HFFc6 (cell line): ENCODE measurements around the gene EXOC3. TPM values are rescaled to one million over a fixed set of nuclear protein-coding genes. Genes with fewer than 3 reads are reported as not detected.
"Not testable (repeated sequence)": the region's sequence is repeated elsewhere in the genome, so short reads cannot be mapped to it uniquely, and the experiment has no call there.

Experiments used
- DNase-seq: peaks from one replicate; pipeline ENCODE4 v3.0.0-alpha.2; 2018
- H3K27ac Mint-ChIP-seq: 2 replicates; pipeline ENCODE4 v1.8.0; 2020; ENCODE audit warnings: mild to moderate bottlenecking, mixed read lengths
- H3K27me3 Mint-ChIP-seq: 2 replicates; pipeline ENCODE4 v1.8.0; 2021; ENCODE audit warnings: mild to moderate bottlenecking, moderate library complexity, mixed read lengths; ENCODE audit not compliant: insufficient read depth
- H3K36me3 Mint-ChIP-seq: 2 replicates; pipeline ENCODE4 v1.8.0; 2021; ENCODE audit warnings: low read depth, mixed read lengths
- H3K4me1 Mint-ChIP-seq: 2 replicates; pipeline ENCODE4 v1.8.0; 2020; ENCODE audit warnings: low read depth, mixed read lengths
- H3K4me3 Mint-ChIP-seq: 2 replicates; pipeline ENCODE4 v1.8.0; 2020; ENCODE audit warnings: mild to moderate bottlenecking, moderate library complexity, mixed read lengths
- H3K9me3 Mint-ChIP-seq: 2 replicates; pipeline ENCODE4 v1.8.0; 2020; ENCODE audit warnings: mild to moderate bottlenecking, mixed read lengths
- CTCF ChIP-seq: fragments of 200-600 bp; sonication (generic); IDR thresholded peaks from 2 replicates; pipeline ENCODE4 v1.5.0; 2021; ENCODE audit warnings: antibody characterized with exemption, mild to moderate bottlenecking
- total RNA-seq, 6 experiments: library from RNA; stranded (reverse); fragmentation: NEBNext Ultra II Directional; extraction: Animal tissue kit (Norgen Biotek cat#: 25700); gene quantifications; 2 replicates in 1 of 6; 3 replicates in 5 of 6; pipeline ENCODE4 v1.2.3, GENCODE V29; 2021

The EXOC3 gene
- total RNA-seq, 6 experiments from 2014 or later = 46.8 to 54.1 (median 50.3) TPM

GRCh38 chr5:411728-412127 is 31.2 kb upstream of the EXOC3 start:
- TF ChIP-seq CTCF = no peak
- Mint-ChIP-seq H3K9me3 (no peaks in the 10 kb centered on the region), H3K27me3 (peaks cover 11% of the 10 kb centered on the region), H3K4me1 (peaks cover 44% of the 10 kb centered on the region), H3K27ac (no peak overlapping the region), H3K36me3 (peaks cover 44% of the 10 kb centered on the region), H3K4me3 (no peak overlapping the region)
- DNase-seq = no peak

- peak overlapping the region; percentile 42 for H3K27ac Mint-ChIP-seq
- not testable (repeated sequence) for DNase-seq, H3K4me3 Mint-ChIP-seq, H3K9me3 Mint-ChIP-seq
- H3K27me3 Mint-ChIP-seq = peaks cover 17% of the 10 kb centered on the region
- peaks cover 33% of the 10 kb centered on the region for H3K36me3 Mint-ChIP-seq
- H3K4me1 Mint-ChIP-seq = peaks cover 39% of the 10 kb centered on the region
Observed at GRCh38 chr5:414991-415927, 27.7 kb upstream of the EXOC3 start.

GRCh38 chr5:415928-416635 is 26.9 kb upstream of the EXOC3 start:
- TF ChIP-seq CTCF = no peak
- peaks cover 31% of the 10 kb centered on the region for H3K4me1 Mint-ChIP-seq
- peaks cover 40% of the 10 kb centered on the region for H3K36me3 Mint-ChIP-seq
- H3K27ac Mint-ChIP-seq = peak overlapping the region; percentile 42
- H3K27me3 Mint-ChIP-seq = peaks cover 21% of the 10 kb centered on the region
- DNase-seq = no peak
- H3K9me3 Mint-ChIP-seq = peaks cover 5% of the 10 kb centered on the region; the same call in 1 of the 2 replicates
- H3K4me3 Mint-ChIP-seq = no peak overlapping the region

GRCh38 chr5:416636-416960 is 26.4 kb upstream of the EXOC3 start:
- Mint-ChIP-seq H3K27me3 (peaks cover 21% of the 10 kb centered on the region), H3K27ac (no peak overlapping the region), H3K9me3 (peaks cover 5% of the 10 kb centered on the region; the same call in 1 of the 2 replicates), H3K4me3 (no peak overlapping the region), H3K36me3 (peaks cover 42% of the 10 kb centered on the region), H3K4me1 (peaks cover 28% of the 10 kb centered on the region)
- no peak for TF ChIP-seq CTCF
- no peak for DNase-seq

- Mint-ChIP-seq H3K27me3 (peaks cover 26% of the 10 kb centered on the region), H3K27ac (peak overlapping the region; percentile 26; the same call in 1 of the 2 replicates), H3K4me1 (peaks cover 21% of the 10 kb centered on the region), H3K4me3 (no peak overlapping the region), H3K36me3 (peaks cover 45% of the 10 kb centered on the region), H3K9me3 (peaks cover 5% of the 10 kb centered on the region; the same call in 1 of the 2 replicates)
- no peak for TF ChIP-seq CTCF
- DNase-seq = no peak
Observed at GRCh38 chr5:417301-418161, 25.4 kb upstream of the EXOC3 start.
